GM18517 (cell line): ENCODE results near the gene ADAD1.
"Not testable (repeated sequence)": the region's sequence is repeated elsewhere in the genome, so short reads cannot be mapped to it uniquely, and the experiment has no call there.

Experiments
- ATAC-seq: cut with Tn5 transposase; IDR thresholded peaks from one replicate; pipeline ENCODE4 v1.9.1; 2021; ENCODE audit warnings: mild to moderate bottlenecking, moderate library complexity; ENCODE audit not compliant: unreplicated experiment

The ADAD1 gene

GRCh38 chr4:122378711-122379110, at the start of gene ADAD1:
Gene ADAD1 (plus strand): TSS chr4:122379011. CDS start chr4:122380070, 1,059 bp downstream.
- ATAC-seq: no peak

GRCh38 chr4:122329876-122330565, 48.8 kb upstream of the ADAD1 start:
- ATAC-seq: no peak

GRCh38 chr4:122331195-122331594, 47.6 kb upstream of the ADAD1 start:
- ATAC-seq: no peak

- ATAC-seq: no peak
Observed at GRCh38 chr4:122334828-122335227, 44.0 kb upstream of the ADAD1 start.

GRCh38 chr4:122341886-122342285, 36.9 kb upstream of the ADAD1 start:
- ATAC-seq: no peak

GRCh38 chr4:122346036-122346435, 32.8 kb upstream of the ADAD1 start:
- no peak for ATAC-seq

GRCh38 chr4:122346503-122346902, 32.3 kb upstream of the ADAD1 start:
- no peak for ATAC-seq

- ATAC-seq: no peak
Observed at GRCh38 chr4:122356317-122356808, 22.4 kb upstream of the ADAD1 start.

GRCh38 chr4:122360754-122361153, 18.1 kb upstream of the ADAD1 start:
- no peak for ATAC-seq

GRCh38 chr4:122364700-122365404, 14.0 kb upstream of the ADAD1 start:
- ATAC-seq: no peak

- not testable (repeated sequence) for ATAC-seq
Observed at GRCh38 chr4:122368786-122369185, 10.0 kb upstream of the ADAD1 start.

GRCh38 chr4:122377352-122377751, 1.5 kb upstream of the ADAD1 start:
- no peak for ATAC-seq

- ATAC-seq: no peak
Observed at GRCh38 chr4:122379239-122379638, 428 bp downstream of the ADAD1 start.

GRCh38 chr4:122383341-122383740, 4.5 kb downstream of the ADAD1 start:
- no peak for ATAC-seq

GRCh38 chr4:122384245-122384644, 5.4 kb downstream of the ADAD1 start:
- ATAC-seq: no peak

GRCh38 chr4:122393276-122393675, 14.5 kb downstream of the ADAD1 start:
- ATAC-seq: no peak

GRCh38 chr4:122403861-122404260, 25.1 kb downstream of the ADAD1 start:
- ATAC-seq: no peak

- ATAC-seq: no peak
Observed at GRCh38 chr4:122412547-122412946, 33.7 kb downstream of the ADAD1 start.

GRCh38 chr4:122423246-122423645, 44.4 kb downstream of the ADAD1 start:
- ATAC-seq: no peak

- no peak for ATAC-seq
Observed at GRCh38 chr4:122431351-122431750, 52.5 kb downstream of the ADAD1 start.

GRCh38 chr4:122434285-122434684, 55.5 kb downstream of the ADAD1 start:
- no peak for ATAC-seq

- no peak for ATAC-seq
Observed at GRCh38 chr4:122450847-122451246, 72.0 kb downstream of the ADAD1 start.
